HL-60 (cell line): ENCODE results near the gene LUZP1.

ENCODE experiments used
- DNase-seq, 2 experiments: peaks; one replicate each; pipeline ENCODE4 v3.0.0-alpha.2; 2010 to 2020; ENCODE audit warnings: low read depth in 1 of 2, low spot score in 1 of 2
- H3K27ac ChIP-seq: fragments of 250-450 bp; sonication (Bioruptor Pico); replicated peaks from 2 replicates; pipeline ENCODE4 v1.5.1; 2020; ENCODE audit warnings: mild to moderate bottlenecking, moderate library complexity
- H3K27me3 ChIP-seq: fragments of 250-450 bp; sonication (Bioruptor Pico); 2 replicates; pipeline ENCODE4 v1.5.1; 2021; ENCODE audit warnings: mild to moderate bottlenecking, moderate library complexity; ENCODE audit not compliant: insufficient read depth, poor library complexity, severe bottlenecking
- H3K4me3 ChIP-seq: replicated peaks from 2 replicates; pipeline ENCODE4 v1.5.1; 2011; ENCODE audit warnings: mild to moderate bottlenecking, control low read depth, low read length; ENCODE audit not compliant: insufficient read depth
- GABPA ChIP-seq: IDR thresholded peaks from 2 replicates; pipeline ENCODE4 v1.6.1; 2012; ENCODE audit warnings: low read depth
- POLR2AphosphoS5 ChIP-seq: IDR thresholded peaks from 2 replicates; pipeline ENCODE4 v1.6.1; 2012; ENCODE audit warnings: low read depth
- SPI1 ChIP-seq: IDR thresholded peaks from 2 replicates; pipeline ENCODE4 v1.6.1; 2012; ENCODE audit warnings: low read depth, mild to moderate bottlenecking, borderline replicate concordance
- TF ChIP-seq, protein P1 (sequence below): IDR thresholded peaks from one replicate; pipeline ENCODE4 v1.5.1; 2011; ENCODE audit warnings: low read length, control low read depth, inconsistent platforms; ENCODE audit not compliant: insufficient read depth
- TF ChIP-seq, protein P2 (sequence below): IDR thresholded peaks from 2 replicates; pipeline ENCODE4 v1.6.1; 2012; ENCODE audit warnings: low read depth; ENCODE audit not compliant: insufficient replicate concordance

The LUZP1 gene

DNA sequence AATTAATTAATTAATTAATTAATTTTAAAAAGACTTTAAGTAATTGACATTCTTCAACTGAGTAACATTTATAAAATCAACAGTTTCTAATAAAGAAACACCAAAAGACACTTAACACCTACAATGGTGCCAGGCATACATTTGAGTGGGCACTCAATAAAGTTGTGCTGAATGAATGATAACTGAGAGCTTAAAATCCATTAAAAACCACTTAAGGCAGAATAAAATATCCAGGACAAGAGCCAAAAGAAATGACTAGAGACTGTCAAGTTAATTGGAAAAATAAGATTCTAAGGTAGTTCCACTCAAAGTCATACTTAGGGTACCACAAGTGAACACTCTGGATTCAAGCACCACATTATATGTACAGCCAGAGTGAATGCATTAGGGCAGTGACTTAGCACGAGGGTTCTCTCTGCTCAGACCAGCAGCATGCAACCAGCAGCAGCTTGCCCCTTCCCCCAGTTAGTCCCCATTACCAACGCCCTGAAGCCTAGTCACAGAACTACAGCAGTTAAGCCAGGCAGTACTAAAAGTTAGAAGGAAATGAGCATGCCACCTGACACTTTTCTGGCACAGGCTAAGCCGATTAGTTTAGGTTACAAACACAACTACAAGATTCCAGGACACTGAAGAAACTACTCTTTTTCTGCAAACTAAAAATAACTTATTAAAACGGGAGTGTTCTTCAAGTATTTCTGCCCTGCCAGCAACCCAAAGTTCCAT is 46.5 kb downstream of the LUZP1 start:
- TF ChIP-seq SPI1, result no peak
- no peak for TF ChIP-seq GABPA
- TF ChIP-seq, protein P1, sequence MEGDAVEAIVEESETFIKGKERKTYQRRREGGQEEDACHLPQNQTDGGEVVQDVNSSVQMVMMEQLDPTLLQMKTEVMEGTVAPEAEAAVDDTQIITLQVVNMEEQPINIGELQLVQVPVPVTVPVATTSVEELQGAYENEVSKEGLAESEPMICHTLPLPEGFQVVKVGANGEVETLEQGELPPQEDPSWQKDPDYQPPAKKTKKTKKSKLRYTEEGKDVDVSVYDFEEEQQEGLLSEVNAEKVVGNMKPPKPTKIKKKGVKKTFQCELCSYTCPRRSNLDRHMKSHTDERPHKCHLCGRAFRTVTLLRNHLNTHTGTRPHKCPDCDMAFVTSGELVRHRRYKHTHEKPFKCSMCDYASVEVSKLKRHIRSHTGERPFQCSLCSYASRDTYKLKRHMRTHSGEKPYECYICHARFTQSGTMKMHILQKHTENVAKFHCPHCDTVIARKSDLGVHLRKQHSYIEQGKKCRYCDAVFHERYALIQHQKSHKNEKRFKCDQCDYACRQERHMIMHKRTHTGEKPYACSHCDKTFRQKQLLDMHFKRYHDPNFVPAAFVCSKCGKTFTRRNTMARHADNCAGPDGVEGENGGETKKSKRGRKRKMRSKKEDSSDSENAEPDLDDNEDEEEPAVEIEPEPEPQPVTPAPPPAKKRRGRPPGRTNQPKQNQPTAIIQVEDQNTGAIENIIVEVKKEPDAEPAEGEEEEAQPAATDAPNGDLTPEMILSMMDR, result no peak
- no peak for TF ChIP-seq POLR2AphosphoS5
- TF ChIP-seq, protein P2, sequence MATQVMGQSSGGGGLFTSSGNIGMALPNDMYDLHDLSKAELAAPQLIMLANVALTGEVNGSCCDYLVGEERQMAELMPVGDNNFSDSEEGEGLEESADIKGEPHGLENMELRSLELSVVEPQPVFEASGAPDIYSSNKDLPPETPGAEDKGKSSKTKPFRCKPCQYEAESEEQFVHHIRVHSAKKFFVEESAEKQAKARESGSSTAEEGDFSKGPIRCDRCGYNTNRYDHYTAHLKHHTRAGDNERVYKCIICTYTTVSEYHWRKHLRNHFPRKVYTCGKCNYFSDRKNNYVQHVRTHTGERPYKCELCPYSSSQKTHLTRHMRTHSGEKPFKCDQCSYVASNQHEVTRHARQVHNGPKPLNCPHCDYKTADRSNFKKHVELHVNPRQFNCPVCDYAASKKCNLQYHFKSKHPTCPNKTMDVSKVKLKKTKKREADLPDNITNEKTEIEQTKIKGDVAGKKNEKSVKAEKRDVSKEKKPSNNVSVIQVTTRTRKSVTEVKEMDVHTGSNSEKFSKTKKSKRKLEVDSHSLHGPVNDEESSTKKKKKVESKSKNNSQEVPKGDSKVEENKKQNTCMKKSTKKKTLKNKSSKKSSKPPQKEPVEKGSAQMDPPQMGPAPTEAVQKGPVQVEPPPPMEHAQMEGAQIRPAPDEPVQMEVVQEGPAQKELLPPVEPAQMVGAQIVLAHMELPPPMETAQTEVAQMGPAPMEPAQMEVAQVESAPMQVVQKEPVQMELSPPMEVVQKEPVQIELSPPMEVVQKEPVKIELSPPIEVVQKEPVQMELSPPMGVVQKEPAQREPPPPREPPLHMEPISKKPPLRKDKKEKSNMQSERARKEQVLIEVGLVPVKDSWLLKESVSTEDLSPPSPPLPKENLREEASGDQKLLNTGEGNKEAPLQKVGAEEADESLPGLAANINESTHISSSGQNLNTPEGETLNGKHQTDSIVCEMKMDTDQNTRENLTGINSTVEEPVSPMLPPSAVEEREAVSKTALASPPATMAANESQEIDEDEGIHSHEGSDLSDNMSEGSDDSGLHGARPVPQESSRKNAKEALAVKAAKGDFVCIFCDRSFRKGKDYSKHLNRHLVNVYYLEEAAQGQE, result no peak
- DNase-seq, result no peak
- H3K27me3 ChIP-seq, result no peaks in the 10 kb centered on the region
- H3K27ac ChIP-seq, result no peak overlapping the region
- H3K4me3 ChIP-seq, result no peak overlapping the region

DNA sequence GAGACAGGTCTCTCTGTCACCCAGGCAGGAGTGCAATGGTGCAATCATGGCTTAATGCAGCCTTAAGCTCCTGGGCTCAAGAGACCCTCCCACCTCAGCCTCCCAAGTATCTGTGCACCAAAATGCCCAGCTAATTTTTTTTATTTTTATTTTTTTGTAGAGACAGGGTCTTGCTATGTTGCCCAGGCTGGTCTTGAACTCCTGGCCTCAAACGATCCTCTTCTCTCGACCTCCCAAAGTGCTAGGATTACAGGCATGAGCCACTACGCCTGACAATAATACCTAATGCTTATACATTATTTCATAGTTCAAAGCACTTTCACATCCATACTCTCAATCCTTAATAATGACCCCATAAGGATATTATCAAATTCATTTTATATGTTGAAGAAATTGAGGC is 48.3 kb downstream of the LUZP1 start:
- H3K27me3 ChIP-seq, result no peaks in the 10 kb centered on the region
- H3K4me3 ChIP-seq, result no peak overlapping the region
- no peak overlapping the region for H3K27ac ChIP-seq
- no peak for DNase-seq
- TF ChIP-seq GABPA (no peak), POLR2AphosphoS5 (no peak)
- TF ChIP-seq, protein P1, result no peak

DNA sequence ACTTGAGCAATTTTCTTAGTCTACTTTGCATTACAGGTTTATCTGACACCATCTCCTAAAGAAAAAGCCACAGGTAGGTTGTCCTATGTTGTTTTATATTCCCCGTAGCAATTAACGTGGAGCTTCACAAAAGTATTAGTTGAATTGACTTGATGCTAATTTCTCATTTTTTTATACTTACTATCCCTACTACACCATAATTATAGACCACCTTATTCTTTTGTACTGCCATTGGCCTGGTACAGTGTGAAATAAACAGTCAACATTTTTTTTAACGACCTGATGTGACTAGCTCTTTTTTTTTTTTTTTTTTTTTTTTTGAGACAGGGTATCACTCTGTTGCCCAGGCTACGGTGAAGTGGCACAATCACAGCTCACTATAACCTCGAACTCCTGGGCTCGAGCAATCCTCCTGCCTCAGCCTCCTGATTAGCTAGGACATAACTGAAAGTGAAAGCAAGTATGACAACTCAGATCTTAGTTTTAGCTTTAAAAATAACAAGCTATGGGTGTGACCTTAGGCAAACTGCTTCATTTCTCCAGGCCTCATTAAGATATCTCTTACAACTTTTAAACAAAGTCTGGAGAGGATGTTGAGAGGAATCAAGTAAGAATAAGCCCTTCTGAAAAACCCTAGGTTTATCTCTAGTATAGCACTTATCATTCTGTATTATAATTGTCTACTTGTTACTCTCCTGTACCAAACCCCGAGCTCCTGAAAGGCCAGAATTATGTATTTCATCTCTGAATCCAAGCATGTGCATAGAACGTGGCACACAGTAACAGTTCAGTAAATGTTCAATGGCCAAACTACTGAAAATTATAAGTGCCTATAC is 49.5 kb downstream of the LUZP1 start:
- Histone ChIP-seq H3K4me3 (no peak overlapping the region), H3K27me3 (no peaks in the 10 kb centered on the region), H3K27ac (no peak overlapping the region)
- DNase-seq, result no peak
- TF ChIP-seq, protein P1, result no peak
- TF ChIP-seq, protein P2, result no peak
- no peak for TF ChIP-seq SPI1
- no peak for TF ChIP-seq POLR2AphosphoS5
- no peak for TF ChIP-seq GABPA
